ENCODE results near the gene SBK1.

- TF ChIP-seq CTCF (IDR thresholded peaks at IDR 0.05), result no peak
- TF ChIP-seq POLR2A (IDR thresholded peaks at IDR 0.05; ENCODE audit: low read length), result no peak
- TF ChIP-seq EP300 (IDR thresholded peaks at IDR 0.05), result no peak
- no peak for TF ChIP-seq ZSCAN20 (CRISPR knock-in tag; IDR thresholded peaks at IDR 0.05)
Measured at GRCh38 chr16:28283173-28283572, 9.2 kb upstream of the SBK1 start.
